ENCODE data around the gene SIL1. TPM values are rescaled to one million over a fixed set of nuclear protein-coding genes. Genes with fewer than 3 reads are reported as not detected.
A peak's percentile ranks its signal among the peaks of the same experiment; 100 is the strongest.

The SIL1 gene
- total RNA-seq, 4 donors from 2014 or later = 17.4 to 122 (median 58.3) TPM

GRCh38 chr5:138905541-138905940 is 292.6 kb downstream of the SIL1 start:
- TF ChIP-seq, protein P1, sequence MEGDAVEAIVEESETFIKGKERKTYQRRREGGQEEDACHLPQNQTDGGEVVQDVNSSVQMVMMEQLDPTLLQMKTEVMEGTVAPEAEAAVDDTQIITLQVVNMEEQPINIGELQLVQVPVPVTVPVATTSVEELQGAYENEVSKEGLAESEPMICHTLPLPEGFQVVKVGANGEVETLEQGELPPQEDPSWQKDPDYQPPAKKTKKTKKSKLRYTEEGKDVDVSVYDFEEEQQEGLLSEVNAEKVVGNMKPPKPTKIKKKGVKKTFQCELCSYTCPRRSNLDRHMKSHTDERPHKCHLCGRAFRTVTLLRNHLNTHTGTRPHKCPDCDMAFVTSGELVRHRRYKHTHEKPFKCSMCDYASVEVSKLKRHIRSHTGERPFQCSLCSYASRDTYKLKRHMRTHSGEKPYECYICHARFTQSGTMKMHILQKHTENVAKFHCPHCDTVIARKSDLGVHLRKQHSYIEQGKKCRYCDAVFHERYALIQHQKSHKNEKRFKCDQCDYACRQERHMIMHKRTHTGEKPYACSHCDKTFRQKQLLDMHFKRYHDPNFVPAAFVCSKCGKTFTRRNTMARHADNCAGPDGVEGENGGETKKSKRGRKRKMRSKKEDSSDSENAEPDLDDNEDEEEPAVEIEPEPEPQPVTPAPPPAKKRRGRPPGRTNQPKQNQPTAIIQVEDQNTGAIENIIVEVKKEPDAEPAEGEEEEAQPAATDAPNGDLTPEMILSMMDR (IDR thresholded peaks at IDR 0.05) = no peak
- no peak for TF ChIP-seq POLR2A (IDR thresholded peaks at IDR 0.05)
- no peak overlapping the region for H3K4me3 ChIP-seq
- no peaks in the 10 kb centered on the region for H3K4me1 ChIP-seq
- no peaks in the 10 kb centered on the region for H3K36me3 ChIP-seq
- intact Hi-C loops (cut with DNase I; ENCODE audit: low total_unique reads) = no loop called here
- H3K27me3 ChIP-seq = no peaks in the 10 kb centered on the region
- H3K27ac ChIP-seq = no peak overlapping the region
- H3K9me3 ChIP-seq = no peaks in the 10 kb centered on the region
- DNase-seq = no peak

GRCh38 chr5:138903130-138903775 is 294.9 kb downstream of the SIL1 start:
- Histone ChIP-seq H3K27ac (no peak overlapping the region), H3K27me3 (no peaks in the 10 kb centered on the region), H3K4me3 (no peak overlapping the region), H3K36me3 (no peaks in the 10 kb centered on the region), H3K9me3 (no peaks in the 10 kb centered on the region), H3K4me1 (no peaks in the 10 kb centered on the region)
- TF ChIP-seq, protein P1 (IDR thresholded peaks at IDR 0.05) = no peak
- TF ChIP-seq POLR2A (IDR thresholded peaks at IDR 0.05) = no peak
- intact Hi-C loops (cut with DNase I; ENCODE audit: low total_unique reads) = no loop called here
- no peak for DNase-seq

GRCh38 chr5:138901716-138902115 is 296.5 kb downstream of the SIL1 start:
- no peak for TF ChIP-seq POLR2A (IDR thresholded peaks at IDR 0.05)
- TF ChIP-seq, protein P1 (IDR thresholded peaks at IDR 0.05) = no peak
- Histone ChIP-seq H3K27ac (no peak overlapping the region), H3K4me1 (no peaks in the 10 kb centered on the region), H3K9me3 (no peaks in the 10 kb centered on the region), H3K36me3 (no peaks in the 10 kb centered on the region), H3K4me3 (no peak overlapping the region), H3K27me3 (no peaks in the 10 kb centered on the region)
- DNase-seq = no peak
- intact Hi-C loops (cut with DNase I; ENCODE audit: low total_unique reads) = no loop called here

- Histone ChIP-seq H3K4me3 (no peak overlapping the region), H3K27me3 (no peaks in the 10 kb centered on the region), H3K36me3 (no peaks in the 10 kb centered on the region), H3K4me1 (no peaks in the 10 kb centered on the region), H3K27ac (peak overlapping the region in 1 of 2 donors; percentile 42), H3K9me3 (no peaks in the 10 kb centered on the region)
- no peak for TF ChIP-seq POLR2A (IDR thresholded peaks at IDR 0.05)
- TF ChIP-seq, protein P1 (IDR thresholded peaks at IDR 0.05) = no peak
- no peak for DNase-seq
- intact Hi-C loops (cut with DNase I; ENCODE audit: low total_unique reads) = no loop called here
Measured at GRCh38 chr5:138900281-138900965, 297.7 kb downstream of the SIL1 start.

DNA sequence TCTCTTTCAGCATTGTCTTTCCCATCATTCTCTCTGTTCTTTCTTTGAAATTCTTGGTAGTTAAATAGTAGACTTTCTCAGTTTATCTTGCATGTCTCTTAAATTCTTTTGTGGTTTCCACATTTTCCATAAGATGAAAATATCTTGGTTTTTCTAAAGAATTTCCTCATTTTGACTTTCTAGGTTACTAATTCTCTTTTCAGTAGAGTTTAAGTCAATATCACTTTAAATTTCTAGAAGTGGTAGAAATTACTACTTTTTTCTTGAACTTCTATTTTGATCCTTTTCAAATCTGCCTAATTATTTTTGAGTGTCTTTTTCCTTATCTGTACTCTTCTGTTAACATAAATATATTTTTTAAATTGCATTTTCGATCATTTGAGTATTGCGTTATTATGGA is 299.4 kb downstream of the SIL1 start:
- no peaks in the 10 kb centered on the region for H3K27me3 ChIP-seq
- H3K4me3 ChIP-seq = no peak overlapping the region
- TF ChIP-seq, protein P1 (IDR thresholded peaks at IDR 0.05) = no peak
- no peak for TF ChIP-seq POLR2A (IDR thresholded peaks at IDR 0.05)
- H3K9me3 ChIP-seq = no peaks in the 10 kb centered on the region
- no peaks in the 10 kb centered on the region for H3K4me1 ChIP-seq
- intact Hi-C loops (cut with DNase I; ENCODE audit: low total_unique reads) = no loop called here
- no peaks in the 10 kb centered on the region for H3K36me3 ChIP-seq
- no peak overlapping the region for H3K27ac ChIP-seq
- no peak for DNase-seq

All from uterus (tissue), 4 donors.